CD4-positive, alpha-beta T cell treated with Interleukin-21 for 1 hour (primary cell): Measurements from ENCODE around the gene SLC5A6.

Experiments used
- DNase-seq: peaks from one replicate; pipeline ENCODE4 v3.0.0-alpha.2; 2020

The SLC5A6 gene

GRCh38 chr2:27236136-27236535 lies 24.1 kb upstream of the SLC5A6 start:
- DNase-seq: no peak

DNA sequence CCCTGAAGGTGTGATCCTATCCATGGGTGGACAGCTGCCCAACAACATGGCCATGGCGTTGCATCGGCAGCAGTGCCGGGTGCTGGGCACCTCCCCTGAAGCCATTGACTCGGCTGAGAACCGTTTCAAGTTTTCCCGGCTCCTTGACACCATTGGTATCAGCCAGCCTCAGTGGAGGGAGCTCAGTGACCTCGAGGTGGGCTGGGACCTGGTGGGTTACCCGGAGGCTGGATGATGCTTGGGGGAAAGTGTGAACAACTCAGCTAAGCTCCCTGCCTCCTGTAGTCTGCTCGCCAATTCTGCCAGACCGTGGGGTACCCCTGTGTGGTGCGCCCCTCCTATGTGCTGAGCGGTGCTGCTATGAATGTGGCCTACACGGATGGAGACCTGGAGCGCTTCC lies 21.3 kb upstream of the SLC5A6 start:
- no peak for DNase-seq

GRCh38 chr2:27231921-27232320 lies 19.9 kb upstream of the SLC5A6 start:
- DNase-seq: no peak

DNA sequence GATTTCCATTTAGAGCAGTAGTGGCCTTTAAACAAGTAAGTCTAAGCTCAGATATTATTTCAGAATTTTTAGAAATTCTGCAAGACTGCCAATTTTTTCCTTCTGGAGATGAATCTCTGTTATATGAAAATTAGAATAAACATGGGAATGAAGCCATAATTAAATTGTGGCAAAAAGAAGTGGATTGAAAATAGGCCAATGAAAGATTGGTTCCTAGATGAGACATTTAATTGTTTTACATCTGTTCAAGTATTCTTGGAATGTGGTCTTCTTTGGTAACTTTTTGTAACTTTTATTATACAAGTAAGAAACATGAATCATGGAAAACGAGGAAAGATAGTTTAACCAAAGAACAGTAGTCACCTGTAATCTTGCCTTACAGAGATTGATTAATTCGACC lies 15.4 kb upstream of the SLC5A6 start:
- no peak for DNase-seq

GRCh38 chr2:27225526-27225925 lies 13.5 kb upstream of the SLC5A6 start:
- DNase-seq: no peak

DNA sequence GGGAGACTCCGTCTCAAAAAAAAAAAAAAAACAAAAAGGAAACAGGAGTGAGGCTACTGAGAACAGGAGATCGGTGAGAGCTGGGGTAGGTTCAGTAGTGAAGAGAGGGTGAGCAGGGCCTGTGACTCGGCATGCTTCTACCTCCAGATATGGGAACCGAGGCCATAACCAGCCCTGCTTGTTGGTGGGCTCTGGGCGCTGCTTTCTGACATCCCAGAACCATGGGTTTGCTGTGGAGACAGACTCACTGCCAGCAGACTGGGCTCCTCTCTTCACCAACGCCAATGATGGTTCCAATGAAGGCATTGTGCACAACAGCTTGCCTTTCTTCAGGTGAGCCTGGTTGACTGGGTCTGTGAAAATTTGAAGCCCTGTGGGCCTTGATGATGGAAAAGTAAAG lies 11.3 kb upstream of the SLC5A6 start:
- DNase-seq: no peak

DNA sequence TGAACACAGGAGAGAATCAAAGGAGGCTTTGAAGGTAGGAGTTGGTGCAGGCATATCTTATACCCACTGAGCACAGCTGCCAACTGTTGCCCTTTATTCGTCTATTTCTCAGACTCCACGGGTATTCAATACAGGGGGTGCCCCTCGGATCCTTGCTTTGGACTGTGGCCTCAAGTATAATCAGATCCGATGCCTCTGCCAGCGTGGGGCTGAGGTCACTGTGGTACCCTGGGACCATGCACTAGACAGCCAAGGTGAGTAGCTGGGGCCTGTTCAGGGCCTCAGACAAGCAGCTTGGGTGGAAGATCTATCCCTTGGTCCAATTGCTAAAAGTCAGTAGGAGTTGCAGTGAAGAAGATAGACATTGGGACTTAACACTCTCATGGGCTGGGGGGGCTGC lies 10.3 kb upstream of the SLC5A6 start:
- no peak for DNase-seq

GRCh38 chr2:27221166-27221565 lies 9.1 kb upstream of the SLC5A6 start:
- DNase-seq: no peak

DNA sequence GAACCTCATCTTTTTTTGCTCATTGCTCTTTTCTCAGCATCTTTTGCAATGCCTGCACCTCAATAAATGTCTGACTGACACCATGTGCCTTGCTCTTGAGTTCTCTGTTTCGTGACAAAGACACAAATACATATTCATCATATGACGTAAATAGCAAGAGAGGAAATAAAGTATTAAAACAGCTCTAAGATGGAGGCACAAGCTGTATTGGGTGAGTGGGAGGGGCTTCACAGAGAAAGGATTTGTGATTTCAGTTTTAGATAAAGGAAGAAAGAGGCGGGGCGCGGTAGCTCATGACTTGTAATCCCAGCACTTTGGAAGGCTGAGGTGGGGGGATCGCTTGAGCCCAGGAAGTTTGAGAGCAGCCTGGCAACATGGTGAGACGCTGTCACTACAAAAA lies 8.0 kb upstream of the SLC5A6 start:
- DNase-seq: no peak

DNA sequence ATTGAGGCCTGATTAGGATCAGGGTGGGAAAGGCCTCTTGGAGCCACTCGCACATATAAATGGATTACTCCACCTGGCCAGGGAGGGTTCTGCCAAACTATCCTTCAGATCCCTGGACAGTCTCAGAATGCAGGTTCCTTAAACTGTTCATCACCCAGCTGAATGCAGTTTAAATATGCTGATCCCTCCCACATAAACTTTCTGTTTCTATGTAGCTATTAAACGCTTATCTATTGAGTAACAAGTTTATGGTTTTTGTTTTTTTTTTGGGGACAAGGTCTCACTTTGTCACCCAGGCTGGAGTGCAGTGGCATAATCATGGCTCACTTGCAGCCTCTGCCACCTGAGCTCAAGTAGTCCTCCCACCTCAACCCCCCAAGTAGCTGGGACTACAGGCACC lies 7.0 kb upstream of the SLC5A6 start:
- no peak for DNase-seq

DNA sequence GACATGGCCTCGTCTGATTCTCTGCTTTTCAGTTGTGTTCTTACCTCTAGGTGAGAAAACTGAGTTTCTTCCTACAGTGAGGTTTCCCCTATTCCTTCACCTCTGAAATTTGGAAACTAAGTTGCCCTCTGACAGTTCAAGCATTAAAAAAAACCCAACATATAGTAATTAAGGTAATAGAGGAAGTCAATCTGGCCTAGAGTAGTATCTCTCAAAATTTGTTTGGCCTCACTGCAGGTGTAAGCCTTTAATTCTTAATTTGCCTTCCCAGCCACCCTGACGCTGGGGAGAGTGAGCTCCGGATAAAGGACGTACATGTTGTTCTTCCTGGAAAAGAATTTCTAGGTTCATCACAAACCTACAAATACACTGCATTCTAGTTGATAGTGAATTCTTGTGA lies 6.5 kb upstream of the SLC5A6 start:
- DNase-seq: no peak

- peak; percentile 88 for DNase-seq
Measured at GRCh38 chr2:27217173-27218121, 5.4 kb upstream of the SLC5A6 start, which contains the start of gene CAD. Gene CAD (plus strand): TSS chr2:27217369. CDS start chr2:27217552, 183 bp downstream.

DNA sequence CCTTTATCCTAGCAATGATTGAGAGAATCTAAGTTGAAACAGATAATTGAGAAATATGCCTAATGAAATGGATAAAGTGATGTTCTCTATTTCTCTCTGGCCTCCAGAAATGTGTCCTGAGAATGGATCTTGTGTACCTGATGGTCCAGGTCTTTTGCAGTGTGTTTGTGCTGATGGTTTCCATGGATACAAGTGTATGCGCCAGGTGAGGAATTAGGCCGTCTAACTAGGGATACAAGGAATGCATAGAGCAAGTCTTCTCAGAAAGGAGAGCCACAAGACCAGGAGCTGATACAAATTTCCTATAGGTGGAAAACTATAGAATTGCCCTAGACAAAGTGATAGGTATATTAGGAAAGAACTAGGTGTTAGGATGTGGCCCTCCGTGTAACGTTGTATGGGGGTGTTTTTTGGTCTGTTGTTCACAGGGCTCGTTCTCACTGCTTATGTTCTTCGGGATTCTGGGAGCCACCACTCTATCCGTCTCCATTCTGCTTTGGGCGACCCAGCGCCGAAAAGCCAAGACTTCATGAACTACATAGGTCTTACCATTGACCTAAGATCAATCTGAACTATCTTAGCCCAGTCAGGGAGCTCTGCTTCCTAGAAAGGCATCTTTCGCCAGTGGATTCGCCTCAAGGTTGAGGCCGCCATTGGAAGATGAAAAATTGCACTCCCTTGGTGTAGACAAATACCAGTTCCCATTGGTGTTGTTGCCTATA lies 4.5 kb upstream of the SLC5A6 start:
- DNase-seq: no peak

- DNase-seq: no peak
Measured at GRCh38 chr2:27214941-27215340, 2.9 kb upstream of the SLC5A6 start.

DNA sequence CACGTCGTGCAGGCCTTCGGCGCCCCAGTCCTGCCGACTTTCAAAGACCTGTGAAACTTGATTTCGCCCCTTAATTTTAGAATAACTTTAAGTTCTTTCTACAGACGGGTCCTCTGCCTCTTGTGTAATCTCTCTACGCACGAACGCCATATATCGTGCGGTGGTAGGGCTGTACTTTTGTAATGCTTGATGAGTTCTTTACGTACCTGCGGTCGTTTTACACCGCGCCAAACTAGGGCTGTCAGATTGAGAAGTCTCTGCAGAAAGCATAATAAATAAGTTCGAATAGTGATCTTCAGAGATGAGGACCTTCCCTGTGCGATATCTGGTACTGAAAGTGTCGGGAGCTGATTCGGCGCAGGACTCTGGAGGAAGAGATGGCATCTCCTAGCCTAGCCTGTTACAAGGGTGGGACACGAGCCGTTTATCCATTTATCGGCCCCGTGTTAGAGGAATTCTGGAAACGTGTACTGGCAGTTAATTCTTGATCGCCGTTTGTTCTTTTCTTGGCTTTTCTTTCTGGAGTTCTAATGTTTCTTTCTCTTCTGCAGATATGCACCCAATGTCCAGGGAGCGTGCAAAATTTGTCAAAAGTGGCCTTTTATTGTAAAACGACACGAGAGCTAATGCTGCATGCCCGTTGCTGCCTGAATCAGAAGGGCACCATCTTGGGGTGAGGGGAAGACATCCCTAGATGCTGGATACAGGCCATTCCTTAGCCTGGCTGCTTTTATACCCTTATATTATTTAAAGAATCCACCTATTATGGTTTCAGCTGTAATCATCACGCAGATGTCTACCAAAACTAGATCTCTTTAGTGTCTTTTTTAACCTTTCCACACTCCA lies 781 bp upstream of the SLC5A6 start:
- DNase-seq: peak; percentile 66

DNA sequence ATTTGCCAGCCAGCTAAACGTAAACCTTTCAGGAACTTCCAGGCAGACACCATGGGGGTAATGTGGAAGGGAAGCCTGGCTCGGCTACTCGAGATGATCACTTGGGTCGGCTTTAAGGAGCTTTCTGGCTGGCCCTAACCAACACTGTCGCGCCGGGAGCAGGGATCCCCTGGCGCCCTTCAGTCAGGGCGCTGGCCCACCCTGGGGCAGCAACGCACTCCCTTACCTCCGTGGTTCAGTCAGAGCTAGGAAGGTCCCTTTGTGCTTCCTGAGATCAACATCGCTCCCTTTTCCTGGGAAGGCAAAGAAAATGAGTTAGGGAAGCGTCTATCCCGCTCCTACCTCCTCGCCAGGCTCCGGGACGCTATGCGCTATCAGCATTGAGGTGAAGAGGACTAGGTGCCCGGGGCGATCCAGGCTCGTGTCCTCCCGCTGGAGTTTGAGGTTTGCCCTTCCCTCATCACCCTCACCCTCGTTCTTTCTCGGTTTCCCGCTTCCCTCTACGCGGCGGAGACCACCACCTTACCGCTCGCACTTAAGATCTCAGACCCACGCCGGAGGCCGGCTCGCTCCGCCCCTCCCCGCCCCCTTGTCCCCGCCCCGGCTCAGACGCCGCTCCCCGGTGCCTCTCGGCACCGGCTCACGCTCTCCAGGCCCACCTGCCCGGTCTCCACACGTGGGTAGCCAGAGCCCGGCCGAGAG lies 676 bp downstream of the SLC5A6 start:
- no peak for DNase-seq

DNA sequence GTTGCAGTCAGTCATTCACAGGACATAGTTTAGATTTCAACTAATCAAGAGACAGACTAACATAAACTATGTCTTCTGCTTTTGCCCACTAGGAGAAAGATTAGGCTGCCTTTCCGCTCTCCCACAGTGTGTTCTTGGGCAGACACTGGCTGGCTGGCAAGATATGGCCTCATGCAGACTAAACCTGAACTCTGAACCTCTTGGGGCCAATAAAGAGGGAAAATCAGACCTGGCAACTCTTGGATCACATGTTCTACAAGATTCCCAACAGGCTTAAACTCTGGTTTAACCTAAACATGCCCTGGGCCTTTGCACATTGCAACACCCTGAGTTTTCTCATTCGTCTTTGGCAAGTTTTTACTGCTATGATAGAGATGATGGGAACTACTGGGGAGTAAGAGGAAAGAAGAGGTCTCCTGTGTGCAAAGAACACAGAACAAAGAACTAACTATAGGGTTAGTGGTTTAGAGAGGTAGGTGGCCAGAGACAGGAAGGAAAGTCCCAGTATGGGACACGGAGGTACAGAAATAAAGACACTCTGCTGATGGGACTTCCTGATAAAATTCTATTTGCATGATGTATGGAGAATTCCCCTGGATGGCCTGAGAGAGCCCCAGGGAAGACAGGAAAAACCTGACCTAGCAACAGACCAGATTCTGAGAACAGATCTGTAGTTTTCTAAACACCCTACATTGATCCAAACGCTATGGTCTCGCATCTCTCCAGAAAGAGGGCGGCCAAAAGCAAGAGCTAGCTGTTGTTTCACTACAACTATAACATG lies 2.3 kb downstream of the SLC5A6 start:
- no peak for DNase-seq

DNA sequence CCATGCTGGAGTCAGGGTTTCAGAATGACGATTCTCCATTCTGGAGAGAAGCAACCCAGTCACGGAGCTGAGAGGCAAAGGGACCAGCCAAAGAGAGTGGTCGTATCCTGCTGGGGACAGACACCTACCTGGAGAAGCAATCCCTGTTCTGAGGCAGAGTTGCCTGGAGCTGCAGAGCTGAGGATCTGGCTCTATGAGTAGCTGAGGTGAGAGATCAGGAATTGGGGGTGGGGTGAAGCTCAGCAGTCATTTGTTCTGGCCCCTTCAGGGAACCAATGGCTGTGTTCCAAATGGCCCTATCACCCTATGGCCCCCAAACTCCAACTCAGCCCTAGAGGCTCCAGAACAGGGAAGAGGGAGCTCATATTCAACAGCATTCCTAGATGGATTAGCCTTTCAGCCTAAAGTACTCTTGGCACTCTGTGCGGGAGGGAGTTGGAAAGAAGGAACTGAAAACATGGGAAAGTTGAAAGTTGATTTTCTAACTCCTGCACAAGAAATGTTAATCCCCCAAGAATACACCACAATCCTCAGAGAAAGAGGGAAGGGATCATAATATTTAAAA lies 3.5 kb downstream of the SLC5A6 start:
- DNase-seq: no peak

DNA sequence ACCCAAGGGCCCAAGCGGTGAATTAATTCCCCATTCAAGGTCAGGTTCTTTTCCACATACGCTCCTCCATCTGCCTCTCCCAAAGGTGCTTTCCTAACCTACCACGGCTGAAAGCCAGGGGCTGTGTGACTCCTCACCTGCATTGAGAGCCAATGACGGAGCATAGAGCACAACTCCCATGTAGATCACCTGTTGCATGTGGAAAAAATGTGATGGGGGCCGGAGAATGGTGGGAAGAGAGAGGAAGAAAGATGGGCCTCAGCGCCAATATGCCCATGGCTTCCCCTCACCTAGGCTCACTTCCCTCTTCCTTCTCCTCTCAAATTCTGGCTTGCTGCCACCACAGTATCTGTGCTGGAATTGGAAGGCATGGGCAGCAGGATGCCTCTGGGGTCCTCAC lies 5.7 kb downstream of the SLC5A6 start:
- DNase-seq: no peak

DNA sequence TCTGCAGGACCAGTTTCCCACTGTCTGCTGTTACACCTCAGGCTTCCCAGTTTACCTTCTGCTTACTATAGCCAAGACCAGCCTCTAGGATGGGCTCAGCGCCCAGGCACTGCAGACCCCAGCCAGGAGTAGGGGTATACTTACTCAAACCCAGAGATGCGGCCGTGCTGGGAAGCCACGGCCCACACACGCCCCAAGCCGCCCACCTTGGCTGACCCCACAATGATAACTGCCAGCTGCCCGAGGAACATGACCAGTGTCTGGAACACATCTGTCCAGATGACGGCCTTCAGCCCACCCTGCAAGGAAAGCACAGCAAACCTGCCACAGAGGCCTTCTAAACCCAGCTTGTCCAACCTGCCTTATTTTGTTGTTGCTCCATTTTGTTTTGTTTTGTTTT lies 6.9 kb downstream of the SLC5A6 start:
- DNase-seq: no peak

DNA sequence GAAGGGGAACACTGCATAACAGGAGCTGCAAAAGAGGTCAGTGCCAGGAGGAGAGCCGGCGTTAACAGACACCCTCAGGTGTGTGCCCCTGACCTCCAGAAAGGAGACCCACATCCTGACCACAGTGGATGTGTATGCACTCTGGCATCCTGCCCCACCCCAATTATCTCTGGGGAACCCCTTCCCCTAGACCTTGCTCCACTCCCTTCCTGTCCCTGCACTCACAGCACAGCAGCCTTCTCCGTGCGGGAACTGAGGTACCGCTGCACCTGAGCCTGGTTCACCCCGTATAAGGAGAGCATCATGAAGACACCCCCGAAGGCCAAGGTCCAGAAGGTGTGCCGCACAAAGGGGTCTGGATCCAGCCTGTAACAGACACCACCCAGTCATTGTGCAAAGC lies 7.5 kb downstream of the SLC5A6 start:
- DNase-seq: no peak
